Psoas muscle (tissue), 8 donors: ENCODE results near the gene MS4A6A. TPM values are rescaled to one million over a fixed set of nuclear protein-coding genes. Genes with fewer than 3 reads are reported as not detected.

ENCODE experiments used
- ATAC-seq, 4 donors: fragments of 200-7000 bp; cut with Tn5 transposase; one replicate each; pipeline ENCODE4 v1.9.1; 2020; ENCODE audit warnings: moderate library complexity in 3 of 4, mild to moderate bottlenecking in 2 of 4
- DNase-seq, 2 donors: peaks; one replicate each; pipeline ENCODE4 v3.0.0-alpha.2; 2020
- H3K27ac ChIP-seq: fragments of 200-600 bp; one replicate; pipeline ENCODE4 v1.8.0; 2022
- H3K27me3 ChIP-seq, 3 donors: fragments of 200-600 bp in 1 of 3; one replicate each; pipeline versions ENCODE4 v1.6.1 to v1.8.0; 2013 to 2022; ENCODE audit warnings: low read length in 2 of 3, mild to moderate bottlenecking in 2 of 3, moderate library complexity in 1 of 3; ENCODE audit not compliant: insufficient read depth in 3 of 3
- H3K36me3 ChIP-seq, 2 donors: fragments of 200-600 bp in 1 of 2; one replicate each; pipeline versions ENCODE4 v1.6.1 to v1.8.0; 2013 to 2022; ENCODE audit warnings: low read depth in 1 of 2, mild to moderate bottlenecking in 1 of 2, moderate library complexity in 1 of 2; ENCODE audit not compliant: insufficient read depth in 1 of 2
- H3K4me1 ChIP-seq: fragments of 200-600 bp; one replicate; pipeline ENCODE4 v1.8.0; 2022
- H3K4me3 ChIP-seq: fragments of 200-600 bp; one replicate; pipeline ENCODE4 v1.8.0; 2022; ENCODE audit warnings: mild to moderate bottlenecking
- H3K9me3 ChIP-seq: fragments of 200-600 bp; one replicate; pipeline ENCODE4 v1.8.0; 2022
- CTCF ChIP-seq: fragments of 200-600 bp; IDR thresholded peaks from one replicate; pipeline ENCODE4 v1.8.0; 2022; ENCODE audit warnings: antibody characterized with exemption
- WGBS, 3 donors: extraction: QIAGEN DNeasy Blood & Tissue Kit; methylation state at CpG; one replicate each; pipeline versions ENCODE4 v1.1.6 to v1.1.7; 2013; 5-methylcytosine and 5-hydroxymethylcytosine counted together
- intact Hi-C, 2 donors: fragments of 100-400 bp; cut with DNase I; formaldehyde crosslinking; loops; one replicate each; pipeline versions ENCODE4 v1.11.0 to v1.14.2; 2022
- polyA plus RNA-seq, 3 donors: library from polyadenylated mRNA; stranded (reverse); fragments of 200-250 nt; gene quantifications; one replicate each; pipeline ENCODE4 v1.2.3, GENCODE V29; 2013
- total RNA-seq, 4 donors: library from RNA; stranded (reverse); fragmentation: NEBNext Ultra II Directional in 2 of 4; extraction: Animal tissue kit (Norgen Biotek cat#: 25700) in 2 of 4; gene quantifications; one replicate each; pipeline versions ENCODE4 v1.2.1 to v1.2.4, GENCODE V29; 2021 to 2023
- donor health status: healthy with polysubstance abuse.
- donor health status: DM: no; HTN: no; CAD: no; lungs with moderate emphysema.
- donor health status: Bipolar disorder and iron deficiency.
- donor health status: healthy.
- donor health status: DM: yes; HTN: yes; CAD: no.
- donor health status: DM: no; HTN: no; CAD: no.
- donor health status: DM: no; HTN: no; CAD: no.
- donor health status: DM: yes; HTN: yes; CAD: no.

The MS4A6A gene
- total and polyA plus RNA-seq, 7 donors: 2.9 to 22.6 (median 14.7) TPM

DNA sequence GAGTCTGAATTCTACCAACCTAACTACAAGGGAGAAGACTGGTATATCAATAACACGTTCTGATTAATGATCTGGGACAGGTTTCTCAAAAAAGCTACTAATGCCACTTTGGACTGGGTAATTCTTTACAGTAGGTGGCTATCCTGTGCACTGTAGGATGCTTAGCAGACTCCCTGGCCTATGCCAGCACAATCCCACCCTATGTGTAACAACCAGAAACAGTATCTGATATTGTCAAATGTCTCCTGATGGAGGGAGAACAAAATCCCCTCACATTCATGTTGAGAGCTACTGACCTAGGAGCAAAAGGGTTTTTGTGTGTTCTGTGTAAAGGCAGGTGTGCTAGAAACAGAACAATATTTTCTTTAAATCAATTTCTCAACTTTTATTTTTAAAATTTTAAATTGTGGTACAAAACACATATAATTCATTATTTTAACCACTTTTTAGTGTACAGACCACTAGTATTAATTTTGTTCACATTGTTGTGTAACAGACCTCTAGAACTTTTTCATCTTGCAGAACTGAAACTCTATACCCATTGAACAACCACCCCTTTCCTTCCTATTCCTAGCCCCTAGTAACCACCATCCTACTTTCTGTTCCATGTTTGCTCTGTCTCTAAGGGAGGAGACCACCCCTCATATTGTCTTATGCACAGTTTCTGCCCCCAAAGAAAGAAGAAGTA, 2.1 kb upstream of the MS4A6A start:
- DNase-seq (no peak), ATAC-seq (no peak)
- no peaks in the 10 kb centered on the region for H3K27me3 ChIP-seq
- intact Hi-C loops: no loop called here
- no peaks in the 10 kb centered on the region for H3K36me3 ChIP-seq
- H3K4me1 ChIP-seq: no peaks in the 10 kb centered on the region
- 48 to 52% (median 50%) methylated on average over 1 of the region's 1 CpG for WGBS, 3 donors
- TF ChIP-seq CTCF: no peak
- no peaks in the 10 kb centered on the region for H3K9me3 ChIP-seq
- no peak overlapping the region for H3K4me3 ChIP-seq
- no peak overlapping the region for H3K27ac ChIP-seq

GRCh38 chr11:60183591-60184205, 815 bp upstream of the MS4A6A start:
- no peak for ATAC-seq
- Histone ChIP-seq H3K27me3 (no peaks in the 10 kb centered on the region), H3K27ac (peak overlapping the region; percentile 23), H3K4me3 (no peak overlapping the region), H3K9me3 (no peaks in the 10 kb centered on the region), H3K36me3 (no peaks in the 10 kb centered on the region), H3K4me1 (no peaks in the 10 kb centered on the region)
- DNase-seq: no peak
- TF ChIP-seq CTCF: no peak
- 46 to 61% (median 53%) methylated on average over 2 of the region's 2 CpGs for WGBS, 3 donors
- intact Hi-C loops: no loop called here

DNA sequence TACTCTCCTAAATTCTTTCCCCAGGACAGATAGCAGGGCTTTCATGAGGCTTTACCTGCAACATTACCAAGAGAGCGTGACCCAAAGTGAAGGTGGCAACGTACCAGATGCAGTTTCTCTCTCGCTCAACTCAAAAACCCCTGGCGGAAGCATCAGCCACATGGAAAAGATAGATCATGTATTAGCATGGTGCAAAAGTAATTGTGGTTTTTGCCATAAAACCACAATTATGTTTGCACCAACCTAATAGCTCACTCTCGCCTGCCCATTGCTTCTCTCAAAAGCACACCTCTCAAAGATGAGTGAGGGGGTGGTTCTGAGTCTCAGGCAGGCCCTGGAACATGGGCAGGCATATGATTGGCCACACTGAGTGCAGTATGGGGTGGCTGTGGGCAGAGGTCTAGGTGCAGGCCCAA, 7.0 kb downstream of the MS4A6A start:
- Histone ChIP-seq H3K9me3 (no peaks in the 10 kb centered on the region), H3K27ac (no peak overlapping the region), H3K27me3 (no peaks in the 10 kb centered on the region), H3K4me3 (no peak overlapping the region), H3K36me3 (no peaks in the 10 kb centered on the region), H3K4me1 (no peaks in the 10 kb centered on the region)
- TF ChIP-seq CTCF: no peak
- 81 to 91% (median 81%) methylated on average over 5 of the region's 5 CpGs for WGBS, 3 donors
- ATAC-seq (no peak), DNase-seq (no peak)
- intact Hi-C loops: no loop called here

DNA sequence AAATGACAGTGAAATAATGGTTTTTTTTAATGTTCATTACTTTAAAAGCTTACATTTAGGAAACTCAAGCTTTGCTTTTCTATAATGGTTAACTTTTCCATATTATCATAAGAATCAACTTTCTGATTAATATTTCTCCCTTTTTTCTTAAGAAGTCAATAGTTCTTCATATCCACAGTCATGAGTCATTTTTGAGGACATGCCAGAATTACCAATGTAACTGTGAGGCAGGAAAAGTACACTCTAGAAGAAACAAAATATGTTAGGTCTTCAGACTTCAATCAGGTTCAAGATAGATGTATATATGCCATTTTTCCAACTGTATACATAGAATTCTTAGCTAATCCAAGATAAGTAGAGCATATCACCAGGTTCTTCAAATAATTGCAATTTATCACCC, 10.9 kb downstream of the MS4A6A start:
- intact Hi-C loops: no loop called here
- no peaks in the 10 kb centered on the region for H3K4me1 ChIP-seq

More for the DNA sequence above, 10.9 kb downstream of the MS4A6A start:
- no peak for TF ChIP-seq CTCF
- Histone ChIP-seq H3K36me3 (no peaks in the 10 kb centered on the region), H3K27me3 (no peaks in the 10 kb centered on the region), H3K9me3 (no peaks in the 10 kb centered on the region), H3K27ac (no peak overlapping the region), H3K4me3 (no peak overlapping the region)
- DNase-seq (no peak), ATAC-seq (no peak)
